CD4-positive, alpha-beta memory T cell (primary cell): ENCODE measurements around the gene ZBTB20. TPM values are rescaled to one million over a fixed set of nuclear protein-coding genes. Genes with fewer than 3 reads are reported as not detected.

Source experiments
- CTCF ChIA-PET: fragments of 350-600 bp; sonication (Branson Sonifier 250); formaldehyde crosslinking; loops from one replicate; lab custom pipeline; 2021; ENCODE audit warnings: inconsistent platforms; ENCODE audit not compliant: partially characterized antibody; lab: Charles Lee
- POLR2A ChIA-PET: fragments of 350-600 bp; sonication (Branson Sonifier 250); formaldehyde crosslinking; loops from one replicate; lab custom pipeline; 2021; ENCODE audit not compliant: partially characterized antibody; lab: Charles Lee
- DNase-seq, 5 donors: peaks; one replicate each; pipeline versions ENCODE4 v3.0.0 to v3.0.0-alpha.2; 2020 to 2022; ENCODE audit warnings: mixed read lengths in 1 of 5
- H3K27ac ChIP-seq: one replicate; pipeline ENCODE4 v1.7.0; 2013; ENCODE audit warnings: low read depth, low read length
- H3K27me3 ChIP-seq: 2 replicates; pipeline ENCODE4 v1.7.0; 2013; ENCODE audit warnings: mild to moderate bottlenecking, low read length, moderate library complexity; ENCODE audit not compliant: insufficient read depth
- H3K36me3 ChIP-seq: 2 replicates; pipeline ENCODE4 v1.7.0; 2013; ENCODE audit warnings: mild to moderate bottlenecking, low read length, moderate library complexity; ENCODE audit not compliant: insufficient read depth
- H3K4me1 ChIP-seq: 2 replicates; pipeline ENCODE4 v1.7.0; 2013; ENCODE audit warnings: mild to moderate bottlenecking, low read length, moderate library complexity; ENCODE audit not compliant: insufficient read depth
- H3K4me3 ChIP-seq, 2 donors: one replicate each; pipeline ENCODE4 v1.7.0; 2013; ENCODE audit warnings: low read length in 2 of 2, mild to moderate bottlenecking in 1 of 2
- H3K9me3 ChIP-seq, 2 donors: one replicate each; pipeline ENCODE4 v1.7.0; 2013; ENCODE audit warnings: low read length in 2 of 2, control low read depth in 1 of 2; ENCODE audit not compliant: control insufficient read depth in 1 of 2
- H3K27ac Mint-ChIP-seq, 7 donors: one replicate each; pipeline ENCODE4 v1.8.0; 2020 to 2021; ENCODE audit warnings: mixed read lengths in 7 of 7, mild to moderate bottlenecking in 6 of 7, inconsistent platforms in 3 of 7, moderate library complexity in 3 of 7
- H3K27me3 Mint-ChIP-seq, 2 donors: one replicate each; pipeline ENCODE4 v1.8.0; 2020 to 2021; ENCODE audit warnings: mixed read lengths in 2 of 2
- H3K36me3 Mint-ChIP-seq, 2 donors: one replicate each; pipeline ENCODE4 v1.8.0; 2020 to 2021; ENCODE audit warnings: mixed read lengths in 2 of 2, inconsistent platforms in 1 of 2, mild to moderate bottlenecking in 1 of 2
- H3K4me1 Mint-ChIP-seq, 4 donors: one replicate each; pipeline ENCODE4 v1.8.0; 2020 to 2021; ENCODE audit warnings: mixed read lengths in 4 of 4, mild to moderate bottlenecking in 1 of 4
- H3K4me3 Mint-ChIP-seq, 8 donors: one replicate each; pipeline ENCODE4 v1.8.0; 2020 to 2021; ENCODE audit warnings: mixed read lengths in 8 of 8, mild to moderate bottlenecking in 7 of 8, moderate library complexity in 6 of 8, inconsistent platforms in 3 of 8
- H3K9me3 Mint-ChIP-seq, 8 donors: one replicate each; pipeline ENCODE4 v1.8.0; 2020 to 2021; ENCODE audit warnings: mixed read lengths in 8 of 8, mild to moderate bottlenecking in 5 of 8, inconsistent platforms in 3 of 8, moderate library complexity in 1 of 8
- intact Hi-C: fragments of 100-400 bp; cut with micrococcal nuclease; formaldehyde crosslinking; loops from one replicate; pipeline ENCODE4 v1.15.1; 2023
- polyA plus RNA-seq, 2 donors: library from polyadenylated mRNA; unstranded; fragments of 300-500 nt; fragmentation: Illumina TruSeq; gene quantifications; one replicate each; pipeline ENCODE4 v1.2.3, GENCODE V29; 2021
- total RNA-seq, 2 experiments: library from RNA; stranded (reverse); gene quantifications; one replicate each; pipeline ENCODE4 v1.2.3, GENCODE V29; 2021

Gene ZBTB20
- total and polyA plus RNA-seq, 4 experiments from 2014 or later: 21.9 to 58.4 (median 41.4) TPM

DNA sequence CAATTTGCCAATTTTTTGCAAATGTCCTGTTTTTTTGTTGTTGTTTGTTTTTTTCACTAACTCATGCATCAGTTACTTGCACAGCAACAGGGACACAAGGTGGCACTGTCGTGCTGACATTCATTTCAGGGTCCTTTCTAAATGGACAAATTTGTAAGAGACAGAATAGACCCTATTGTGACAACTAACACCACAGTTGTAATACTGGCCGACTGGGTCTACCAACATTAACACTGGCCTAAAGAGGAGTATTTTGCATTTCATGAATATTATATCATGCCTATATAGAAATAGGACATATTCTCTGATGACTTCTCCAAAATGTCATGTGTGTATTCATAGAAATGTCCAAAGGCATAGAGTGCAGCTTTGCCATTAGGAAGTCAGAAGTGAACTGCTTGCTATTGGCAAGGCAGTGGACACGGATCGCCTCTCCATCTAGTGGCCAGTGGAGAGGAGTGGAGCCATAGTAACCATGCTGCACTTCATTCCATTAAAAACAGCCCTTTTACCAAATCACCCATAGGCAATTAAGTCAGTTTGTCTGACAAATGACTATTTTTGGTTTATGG lies 54.8 kb downstream of the ZBTB20 start:
- H3K27ac Mint-ChIP-seq: no peak overlapping the region
- CTCF ChIA-PET: interaction anchor here (0.7 to 9.3 kb wide), 27 partner anchors 8 to 725 kb away, joined by 3 to 197 read pairs (median 4); partner anchors contain the start of gene ZBTB20
- peak; percentile 43 to 62 (median 48) for DNase-seq
- POLR2A ChIA-PET: interaction anchor here (2.6 to 3.9 kb wide), 2 partner anchors 55 to 72 kb away, joined by 11 to 21 read pairs; partner anchors contain the start of gene ZBTB20
- no peaks in the 10 kb centered on the region for H3K27me3 Mint-ChIP-seq
- H3K27me3 ChIP-seq: no peaks in the 10 kb centered on the region
- H3K4me3 ChIP-seq: no peak overlapping the region
- H3K36me3 Mint-ChIP-seq: no peaks in the 10 kb centered on the region
- H3K4me1 Mint-ChIP-seq: peaks cover 12 to 20% (median 16%) of the 10 kb centered on the region in 4 donors
- no peaks in the 10 kb centered on the region for H3K9me3 ChIP-seq
- no peaks in the 10 kb centered on the region for H3K9me3 Mint-ChIP-seq
- H3K4me1 ChIP-seq: peaks cover 4% of the 10 kb centered on the region
- H3K36me3 ChIP-seq: no peaks in the 10 kb centered on the region
- H3K27ac ChIP-seq: no peak overlapping the region
- H3K4me3 Mint-ChIP-seq: no peak overlapping the region
- intact Hi-C loops: loop anchor here (1.0 to 5.0 kb wide), 6 partner anchors 54 to 1040 kb away; partner anchors contain the start of gene ZBTB20

DNA sequence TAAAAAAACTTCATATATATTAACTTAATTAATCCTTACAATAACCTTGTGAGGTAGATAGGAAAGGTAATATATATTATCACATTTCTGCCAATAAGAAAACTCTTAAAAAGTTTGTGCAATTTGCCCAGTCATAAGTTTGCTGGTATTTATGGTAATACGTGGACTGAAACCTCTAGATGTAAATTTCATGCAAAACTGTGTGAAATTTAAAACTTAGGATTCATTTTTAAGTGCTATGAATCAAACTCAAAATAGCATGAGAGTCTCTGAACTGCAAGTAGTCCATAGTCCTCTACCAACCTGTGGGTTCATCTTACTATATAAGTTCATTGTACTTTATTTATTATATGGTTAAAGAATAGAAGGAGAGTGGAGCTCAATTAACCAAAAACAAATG lies 56.4 kb downstream of the ZBTB20 start:
- H3K36me3 Mint-ChIP-seq: no peaks in the 10 kb centered on the region
- H3K9me3 Mint-ChIP-seq: no peaks in the 10 kb centered on the region
- Histone ChIP-seq H3K9me3 (no peaks in the 10 kb centered on the region), H3K27ac (no peak overlapping the region), H3K36me3 (no peaks in the 10 kb centered on the region), H3K4me3 (no peak overlapping the region), H3K4me1 (peaks cover 4% of the 10 kb centered on the region), H3K27me3 (no peaks in the 10 kb centered on the region)
- no peaks in the 10 kb centered on the region for H3K27me3 Mint-ChIP-seq
- intact Hi-C loops: loop anchor here (5.0 kb wide), 1 partner anchor 1038 kb away; no protein-coding TSS in a partner anchor
- peaks cover 12 to 20% (median 19%) of the 10 kb centered on the region in 4 donors for H3K4me1 Mint-ChIP-seq
- H3K27ac Mint-ChIP-seq: no peak overlapping the region
- no peak for DNase-seq
- no peak overlapping the region for H3K4me3 Mint-ChIP-seq
- ChIA-PET POLR2A (interaction anchor here (2.6 to 3.9 kb wide), 2 partner anchors 56 to 74 kb away, joined by 11 to 21 read pairs; partner anchors contain the start of gene ZBTB20), CTCF (interaction anchor here (1.1 to 9.3 kb wide), 7 partner anchors 10 to 693 kb away, joined by 3 to 197 read pairs (median 9); no protein-coding TSS in a partner anchor)

DNA sequence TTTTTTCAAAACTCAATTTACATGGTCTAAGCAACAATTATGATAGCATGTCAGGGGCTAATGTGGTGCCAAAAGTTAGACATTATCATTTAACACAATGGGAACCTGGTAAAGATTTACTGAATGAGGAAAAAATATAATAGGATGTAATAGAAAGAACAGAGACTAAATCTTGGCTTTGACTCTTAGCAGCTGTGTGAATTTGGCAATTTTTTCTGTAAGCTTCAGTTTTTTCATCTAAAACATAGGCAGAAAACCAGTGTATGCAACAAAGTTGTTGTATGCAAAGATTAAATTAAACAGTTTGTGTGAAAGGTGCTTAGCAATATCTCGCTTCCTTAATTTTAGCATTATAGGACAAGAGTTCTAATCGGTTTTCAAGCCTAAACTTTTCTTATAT lies 57.6 kb downstream of the ZBTB20 start:
- DNase-seq: no peak
- Mint-ChIP-seq H3K9me3 (no peaks in the 10 kb centered on the region), H3K27ac (no peak overlapping the region), H3K4me1 (peaks cover 14 to 28% (median 22%) of the 10 kb centered on the region in 4 donors), H3K27me3 (no peaks in the 10 kb centered on the region), H3K36me3 (no peaks in the 10 kb centered on the region), H3K4me3 (no peak overlapping the region)
- CTCF ChIA-PET: interaction anchor here (9.3 kb wide), 1 partner anchor 77 kb away, joined by 197 read pairs; no protein-coding TSS in a partner anchor
- Histone ChIP-seq H3K27me3 (no peaks in the 10 kb centered on the region), H3K9me3 (no peaks in the 10 kb centered on the region), H3K27ac (no peak overlapping the region), H3K4me3 (no peak overlapping the region), H3K4me1 (peaks cover 4% of the 10 kb centered on the region), H3K36me3 (no peaks in the 10 kb centered on the region)
- POLR2A ChIA-PET: interaction anchor here (1.4 kb wide), 1 partner anchor 76 kb away, joined by 3 read pairs; no protein-coding TSS in a partner anchor
- intact Hi-C loops: no loop called here

DNA sequence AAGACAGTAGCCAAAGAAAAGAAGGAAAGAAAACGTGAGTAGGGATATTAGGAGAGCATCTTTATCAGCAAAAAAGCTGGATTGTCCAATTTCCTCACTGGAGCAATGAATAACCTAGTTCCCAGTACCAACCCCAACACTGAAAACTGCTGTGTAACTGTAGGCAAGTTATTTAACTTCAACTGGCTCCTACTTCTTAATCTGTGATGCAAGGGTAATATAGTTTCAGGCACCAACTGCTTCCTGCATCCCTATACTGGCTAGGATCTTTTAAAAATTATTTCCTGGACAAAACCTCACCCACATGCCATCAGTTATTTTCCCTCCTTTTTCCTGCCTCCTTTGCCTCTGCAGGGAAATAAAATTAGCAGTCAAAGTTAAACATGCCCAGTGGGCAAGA lies 59.6 kb downstream of the ZBTB20 start:
- no peak overlapping the region for H3K4me3 Mint-ChIP-seq
- no peak overlapping the region for H3K27ac ChIP-seq
- peaks cover 15 to 33% (median 27%) of the 10 kb centered on the region in 4 donors for H3K4me1 Mint-ChIP-seq
- no peaks in the 10 kb centered on the region for H3K36me3 ChIP-seq
- H3K4me3 ChIP-seq: no peak overlapping the region
- intact Hi-C loops: no loop called here
- H3K4me1 ChIP-seq: peaks cover 4% of the 10 kb centered on the region
- no peaks in the 10 kb centered on the region for H3K9me3 ChIP-seq
- DNase-seq: no peak
- no peaks in the 10 kb centered on the region for H3K36me3 Mint-ChIP-seq
- H3K27ac Mint-ChIP-seq: no peak overlapping the region
- no peaks in the 10 kb centered on the region for H3K27me3 Mint-ChIP-seq
- ChIA-PET CTCF (no interaction called here), POLR2A (no interaction called here)
- H3K27me3 ChIP-seq: no peaks in the 10 kb centered on the region
- H3K9me3 Mint-ChIP-seq: no peaks in the 10 kb centered on the region

DNA sequence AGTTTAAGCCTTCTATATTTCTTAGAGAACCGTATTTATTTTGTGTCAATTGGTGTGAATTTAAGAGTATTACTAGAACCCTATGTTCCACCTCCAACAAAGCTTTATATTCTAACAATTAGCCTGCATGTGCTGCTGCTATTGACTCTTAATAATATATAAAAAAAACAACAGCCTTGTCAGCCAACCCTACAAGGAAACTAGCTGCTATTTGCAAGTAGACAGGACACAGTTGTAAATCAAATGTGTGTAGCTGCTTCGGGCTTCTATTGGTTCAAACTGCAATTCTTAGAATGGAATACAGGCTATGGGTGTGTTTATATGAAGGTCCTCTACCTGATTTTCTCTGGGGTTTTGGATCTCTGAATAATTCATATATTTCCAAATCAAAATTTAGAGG lies 60.7 kb downstream of the ZBTB20 start:
- no peaks in the 10 kb centered on the region for H3K9me3 Mint-ChIP-seq
- peaks cover 13 to 29% (median 25%) of the 10 kb centered on the region in 4 donors for H3K4me1 Mint-ChIP-seq
- POLR2A ChIA-PET: no interaction called here
- no peak for DNase-seq
- H3K27me3 Mint-ChIP-seq: no peaks in the 10 kb centered on the region
- H3K36me3 ChIP-seq: no peaks in the 10 kb centered on the region
- CTCF ChIA-PET: no interaction called here
- peaks cover 3% of the 10 kb centered on the region for H3K4me1 ChIP-seq
- no peak overlapping the region for H3K27ac ChIP-seq
- H3K4me3 Mint-ChIP-seq: no peak overlapping the region
- no peaks in the 10 kb centered on the region for H3K27me3 ChIP-seq
- H3K9me3 ChIP-seq: no peaks in the 10 kb centered on the region
- no peak overlapping the region for H3K4me3 ChIP-seq
- intact Hi-C loops: no loop called here
- no peak overlapping the region for H3K27ac Mint-ChIP-seq
- no peaks in the 10 kb centered on the region for H3K36me3 Mint-ChIP-seq

DNA sequence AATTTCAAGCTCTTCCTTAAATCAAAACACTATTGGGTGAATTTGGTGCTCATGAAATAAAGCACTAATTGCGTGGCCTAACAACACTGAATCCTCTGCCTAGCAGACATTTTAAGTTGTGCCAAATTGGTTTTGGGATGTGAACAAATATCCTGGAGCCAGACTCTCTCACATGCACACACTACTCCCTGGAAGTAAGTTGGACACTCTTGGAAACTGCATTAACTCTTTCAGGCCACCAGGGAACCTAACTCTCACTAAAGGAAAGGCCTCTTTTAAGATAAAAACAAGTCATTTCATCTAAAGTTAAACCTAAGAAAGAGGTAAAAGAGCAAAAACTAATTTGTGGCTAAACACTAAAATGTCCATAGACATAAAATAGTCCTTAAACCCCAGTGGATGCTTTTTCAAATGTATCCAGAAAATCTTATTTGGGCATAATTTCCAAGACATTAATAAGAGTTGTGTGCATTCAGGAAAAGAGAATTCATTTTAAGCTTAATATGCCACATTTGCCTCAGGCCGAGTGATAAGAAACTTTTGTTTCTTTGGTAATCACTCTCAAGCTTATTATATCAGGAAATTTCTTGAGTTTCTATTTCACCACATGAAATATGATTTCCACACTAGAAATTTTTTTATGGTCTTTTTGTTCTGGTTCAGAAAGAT lies 61.8 kb downstream of the ZBTB20 start:
- no peak for DNase-seq
- intact Hi-C loops: no loop called here
- ChIA-PET CTCF (interaction anchor here (1.2 kb wide), 1 partner anchor 83 kb away, joined by 3 read pairs; no protein-coding TSS in a partner anchor), POLR2A (no interaction called here)
- Histone ChIP-seq H3K9me3 (no peaks in the 10 kb centered on the region), H3K27ac (no peak overlapping the region), H3K4me1 (no peaks in the 10 kb centered on the region), H3K4me3 (no peak overlapping the region), H3K27me3 (no peaks in the 10 kb centered on the region), H3K36me3 (no peaks in the 10 kb centered on the region)
- no peak overlapping the region for H3K4me3 Mint-ChIP-seq
- H3K36me3 Mint-ChIP-seq: no peaks in the 10 kb centered on the region
- H3K4me1 Mint-ChIP-seq: peaks cover 18 to 39% (median 30%) of the 10 kb centered on the region in 4 donors
- H3K27me3 Mint-ChIP-seq: no peaks in the 10 kb centered on the region
- no peaks in the 10 kb centered on the region for H3K9me3 Mint-ChIP-seq
- H3K27ac Mint-ChIP-seq: no peak overlapping the region

DNA sequence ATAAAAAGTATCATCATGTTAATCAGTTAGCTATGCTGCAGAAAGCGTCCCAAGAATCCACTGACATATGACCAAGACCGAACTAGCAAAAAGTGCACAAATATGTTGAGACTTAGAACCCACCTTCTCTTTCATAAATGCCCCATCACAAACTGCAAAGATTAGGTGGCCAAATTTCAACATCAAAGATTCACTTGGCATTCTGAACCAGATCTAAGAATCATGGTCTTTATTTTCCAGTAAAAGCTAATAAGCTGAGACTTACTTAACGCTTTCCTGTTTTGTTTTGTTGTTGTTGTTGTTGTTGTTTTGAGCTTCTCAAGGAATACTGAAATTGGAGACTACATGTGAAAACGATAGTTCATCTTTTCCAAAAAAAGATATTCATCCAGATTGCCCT lies 62.4 kb downstream of the ZBTB20 start:
- intact Hi-C loops: no loop called here
- CTCF ChIA-PET: interaction anchor here (1.2 kb wide), 1 partner anchor 84 kb away, joined by 3 read pairs; no protein-coding TSS in a partner anchor
- H3K4me1 Mint-ChIP-seq: peaks cover 18 to 45% (median 33%) of the 10 kb centered on the region in 4 donors
- no peak overlapping the region for H3K4me3 Mint-ChIP-seq
- H3K27ac Mint-ChIP-seq: no peak overlapping the region
- H3K9me3 Mint-ChIP-seq: no peaks in the 10 kb centered on the region
- Histone ChIP-seq H3K36me3 (no peaks in the 10 kb centered on the region), H3K27me3 (no peaks in the 10 kb centered on the region), H3K9me3 (no peaks in the 10 kb centered on the region), H3K4me3 (no peak overlapping the region), H3K27ac (no peak overlapping the region), H3K4me1 (no peaks in the 10 kb centered on the region)
- no peak for DNase-seq
- POLR2A ChIA-PET: no interaction called here
- no peaks in the 10 kb centered on the region for H3K27me3 Mint-ChIP-seq
- H3K36me3 Mint-ChIP-seq: no peaks in the 10 kb centered on the region
